Type B pancreatic cell (in vitro differentiated cells): ENCODE data around the gene MBD3L5. TPM values are rescaled to one million over a fixed set of nuclear protein-coding genes. Genes with fewer than 3 reads are reported as not detected.
A peak's percentile ranks its signal among the peaks of the same experiment; 100 is the strongest.

Experiments
- DNase-seq: peaks from one replicate; pipeline ENCODE4 v3.0.0; 2021; ENCODE audit warnings: mixed read lengths; ENCODE audit not compliant: unreplicated experiment; ENCODE audit errors: extremely low spot score
- H3K27ac Mint-ChIP-seq: 2 replicates; pipeline ENCODE4 v1.8.0; 2021; ENCODE audit warnings: mild to moderate bottlenecking, mixed read lengths
- H3K27me3 Mint-ChIP-seq: 2 replicates; pipeline ENCODE4 v1.8.0; 2021; ENCODE audit warnings: mixed read lengths
- H3K36me3 Mint-ChIP-seq: 2 replicates; pipeline ENCODE4 v1.8.0; 2021; ENCODE audit warnings: mixed read lengths
- H3K4me1 Mint-ChIP-seq: one replicate; pipeline ENCODE4 v1.8.0; 2021; ENCODE audit warnings: mixed read lengths; ENCODE audit not compliant: unreplicated experiment
- H3K4me3 Mint-ChIP-seq: 2 replicates; pipeline ENCODE4 v1.8.0; 2021; ENCODE audit warnings: mild to moderate bottlenecking, mixed read lengths
- H3K9me3 Mint-ChIP-seq: 2 replicates; pipeline ENCODE4 v1.8.0; 2021; ENCODE audit warnings: mixed read lengths
- CTCF ChIP-seq: fragments of 200-600 bp; sonication (generic); conservative IDR thresholded peaks from 2 replicates; pipeline ENCODE4 v1.5.0; 2021; ENCODE audit warnings: antibody characterized with exemption, mild to moderate bottlenecking
- total RNA-seq: library from RNA; stranded (reverse); gene quantifications from 2 replicates; pipeline ENCODE4 v1.2.1, GENCODE V29; 2021; ENCODE audit warnings: low replicate concordance

The MBD3L5 gene
- total RNA-seq, 1 donor from 2014 or later: not detected

- Mint-ChIP-seq H3K27me3 (no peaks in the 10 kb centered on the region), H3K36me3 (peaks cover 16% of the 10 kb centered on the region), H3K4me1 (peaks cover 4% of the 10 kb centered on the region), H3K9me3 (no peaks in the 10 kb centered on the region), H3K4me3 (peak overlapping the region; percentile 96), H3K27ac (peak overlapping the region; percentile 91)
- no peak for DNase-seq
- TF ChIP-seq CTCF: no peak
These were observed 39.5 kb downstream of the MBD3L5 start for GRCh38 chr19:7069904-7070226.

GRCh38 chr19:7072541-7072940 is 42.2 kb downstream of the MBD3L5 start:
- no peak for DNase-seq
- Mint-ChIP-seq H3K9me3 (no peaks in the 10 kb centered on the region), H3K27me3 (no peaks in the 10 kb centered on the region), H3K36me3 (peaks cover 36% of the 10 kb centered on the region), H3K4me3 (peak overlapping the region; percentile 75), H3K27ac (no peak overlapping the region), H3K4me1 (peaks cover 4% of the 10 kb centered on the region)
- no peak for TF ChIP-seq CTCF

GRCh38 chr19:7074705-7075282 is 44.4 kb downstream of the MBD3L5 start:
- no peaks in the 10 kb centered on the region for H3K27me3 Mint-ChIP-seq
- H3K4me3 Mint-ChIP-seq: no peak overlapping the region
- H3K4me1 Mint-ChIP-seq: no peaks in the 10 kb centered on the region
- TF ChIP-seq CTCF: no peak
- H3K36me3 Mint-ChIP-seq: peaks cover 54% of the 10 kb centered on the region
- peaks cover 11% of the 10 kb centered on the region for H3K9me3 Mint-ChIP-seq
- H3K27ac Mint-ChIP-seq: no peak overlapping the region
- DNase-seq: no peak

GRCh38 chr19:7076151-7076550 is 45.8 kb downstream of the MBD3L5 start:
- Mint-ChIP-seq H3K27ac (no peak overlapping the region), H3K4me1 (no peaks in the 10 kb centered on the region), H3K36me3 (peaks cover 65% of the 10 kb centered on the region), H3K9me3 (peaks cover 11% of the 10 kb centered on the region), H3K4me3 (no peak overlapping the region), H3K27me3 (no peaks in the 10 kb centered on the region)
- TF ChIP-seq CTCF: no peak
- DNase-seq: no peak

- peaks cover 75% of the 10 kb centered on the region for H3K36me3 Mint-ChIP-seq
- no peaks in the 10 kb centered on the region for H3K27me3 Mint-ChIP-seq
- H3K27ac Mint-ChIP-seq: no peak overlapping the region
- H3K4me1 Mint-ChIP-seq: no peaks in the 10 kb centered on the region
- TF ChIP-seq CTCF: no peak
- DNase-seq: no peak
- no peak overlapping the region for H3K4me3 Mint-ChIP-seq
- H3K9me3 Mint-ChIP-seq: peaks cover 19% of the 10 kb centered on the region
These were observed 47.6 kb downstream of the MBD3L5 start for GRCh38 chr19:7078008-7078407.

Other genes starting within 250 kb of the MBD3L5 start
- gene ADGRE1, start 143.0 kb upstream of the MBD3L5 start, total RNA-seq: not detected in 2 replicates
- gene MBD3L2B, start 9.1 kb upstream of the MBD3L5 start, total RNA-seq: not detected in 2 replicates
- not detected in 2 replicates for gene MBD3L4, start 9.6 kb downstream of the MBD3L5 start, total RNA-seq
- not detected in 2 replicates for gene MBD3L2, start 18.7 kb downstream of the MBD3L5 start, total RNA-seq
- gene MBD3L3, start 28.1 kb downstream of the MBD3L5 start, total RNA-seq: not detected in 2 replicates
- gene ZNF557, start 39.1 kb downstream of the MBD3L5 start, total RNA-seq: 13.7 TPM in 2 replicates